HCT116 (cell line): ENCODE results near the gene IFNLR1. TPM values are rescaled to one million over a fixed set of nuclear protein-coding genes. Genes with fewer than 3 reads are reported as not detected.

Experiments
- ATAC-seq: fragments of 200-7000 bp; cut with Tn5 transposase; 2 replicates; pipeline ENCODE4 v1.9.1; 2020; ENCODE audit warnings: mild to moderate bottlenecking, moderate library complexity
- BruUV-seq: library from RNA; stranded (reverse); fragments of 400-500 nt; replicated peaks from 2 replicates; lab custom pipeline; 2021; lab: Mats Ljungman, UMichigan
- CTCF ChIA-PET: fragments of 300-600 bp; sonication (Branson Sonifier 250); formaldehyde crosslinking; loops from one replicate; lab custom pipeline; 2021; ENCODE audit warnings: antibody characterized with exemption; lab: Charles Lee
- POLR2A ChIA-PET: fragments of 300-600, 350-600 bp; sonication (Branson Sonifier 250); formaldehyde crosslinking; loops from one replicate; lab custom pipeline; 2021; ENCODE audit warnings: antibody characterized with exemption; lab: Charles Lee
- RAD21 ChIA-PET, 2 experiments: fragments of 300-600 bp; sonication (Branson Sonifier 250); formaldehyde crosslinking; loops; one replicate each; lab custom pipeline; 2023; ENCODE audit warnings: low total read pairs in 2 of 2; ENCODE audit not compliant: uncharacterized antibody in 2 of 2, unreplicated experiment in 2 of 2, low non-redundant PET in 1 of 2; lab: Charles Lee
- DNase-seq: peaks from one replicate; pipeline ENCODE4 v3.0.0-alpha.2; 2010; ENCODE audit warnings: low read depth, low spot score
- H2AFZ ChIP-seq: fragments of 200-600 bp; shearing (Covaris generic), sonication (generic); 2 replicates; pipeline ENCODE4 v1.6.1; 2017; ENCODE audit warnings: low read depth, mixed run types, mixed read lengths, antibody characterized with exemption, low read length; ENCODE audit not compliant: poor library complexity, severe bottlenecking
- H3K27ac ChIP-seq: 2 replicates; pipeline ENCODE4 v1.5.1; 2012; ENCODE audit warnings: low read depth, low read length
- H3K27me3 ChIP-seq: fragments of 200-600 bp; sonication (generic); 2 replicates; pipeline ENCODE4 v1.6.1; 2016; ENCODE audit warnings: mixed run types, low read length, mixed read lengths; ENCODE audit not compliant: insufficient read depth
- H3K36me3 ChIP-seq, 2 experiments: fragments of 200-500 bp in 1 of 2; fragments of 200-600 bp in 1 of 2; sonication (Bioruptor generic) in 1 of 2; sonication (generic) in 1 of 2; 2 replicates each; pipeline versions ENCODE4 v1.5.1 to v1.6.1; 2014 to 2016; ENCODE audit warnings: low read length in 2 of 2, inconsistent platforms in 1 of 2, mixed read lengths in 1 of 2, mixed run types in 1 of 2; ENCODE audit not compliant: insufficient read depth in 2 of 2, control insufficient read depth in 1 of 2
- H3K4me1 ChIP-seq, 2 experiments: fragments of 200-600 bp in 1 of 2; sonication (generic) in 1 of 2; 2 replicates each; pipeline versions ENCODE4 v1.5.1 to v1.6.1; 2012 to 2017; ENCODE audit warnings: low read length in 2 of 2, inconsistent platforms in 1 of 2, mild to moderate bottlenecking in 1 of 2, mixed read lengths in 1 of 2, mixed run types in 1 of 2, moderate library complexity in 1 of 2; ENCODE audit not compliant: insufficient read depth in 2 of 2, control insufficient read depth in 1 of 2
- H3K4me2 ChIP-seq: fragments of 200-600 bp; sonication (generic); 2 replicates; pipeline ENCODE4 v1.6.1; 2017; ENCODE audit warnings: mixed run types, low read length, mixed read lengths
- H3K4me3 ChIP-seq, 2 experiments: fragments of 200-600 bp in 1 of 2; sonication (generic) in 1 of 2; replicated peaks in 1 of 2; 2 replicates each; pipeline ENCODE4 v1.5.1; 2011 to 2016; ENCODE audit warnings: low read length in 2 of 2, control low read depth in 1 of 2, low read depth in 1 of 2, mild to moderate bottlenecking in 1 of 2, mixed read lengths in 1 of 2, mixed run types in 1 of 2
- H3K79me2 ChIP-seq: fragments of 200-600 bp; sonication (generic); 2 replicates; pipeline ENCODE4 v1.6.1; 2017; ENCODE audit warnings: mild to moderate bottlenecking, mixed run types, low read length, moderate library complexity, mixed read lengths; ENCODE audit not compliant: insufficient read depth
- H3K9ac ChIP-seq: fragments of 200-600 bp; sonication (generic); 2 replicates; pipeline ENCODE4 v1.6.1; 2016; ENCODE audit warnings: low read length, mixed read lengths
- H3K9me2 ChIP-seq: fragments of 200-600 bp; sonication (generic), shearing (Covaris generic); 2 replicates; pipeline ENCODE4 v1.6.1; 2017; ENCODE audit warnings: mixed run types, mild to moderate bottlenecking, moderate library complexity; ENCODE audit not compliant: insufficient read depth
- H3K9me3 ChIP-seq, 2 experiments: fragments of 200-500 bp in 1 of 2; fragments of 200-600 bp in 1 of 2; sonication (Bioruptor generic) in 1 of 2; sonication (generic) in 1 of 2; 2 replicates each; pipeline ENCODE4 v1.6.1; 2014 to 2017; ENCODE audit warnings: low read length in 2 of 2, mixed read lengths in 2 of 2, inconsistent platforms in 1 of 2, low read depth in 1 of 2, mild to moderate bottlenecking in 1 of 2, mixed run types in 1 of 2, moderate library complexity in 1 of 2; ENCODE audit not compliant: control insufficient read depth in 1 of 2, insufficient read depth in 1 of 2
- H4K20me1 ChIP-seq: fragments of 200-600 bp; sonication (generic), shearing (Covaris generic); 2 replicates; pipeline ENCODE4 v1.6.1; 2017; ENCODE audit warnings: mixed run types, mild to moderate bottlenecking, moderate library complexity; ENCODE audit not compliant: insufficient read depth
- ATF3 ChIP-seq: IDR thresholded peaks from 2 replicates; pipeline ENCODE4 v1.6.1; 2012
- EGR1 ChIP-seq: IDR thresholded peaks from 2 replicates; pipeline ENCODE4 v1.6.1; 2012; ENCODE audit warnings: low read depth
- ELF1 ChIP-seq: IDR thresholded peaks from 2 replicates; pipeline ENCODE4 v1.6.1; 2012; ENCODE audit warnings: low read depth, borderline replicate concordance
- EZH2 ChIP-seq: fragments of 200-600 bp; sonication (generic); IDR thresholded peaks from 2 replicates; pipeline ENCODE4 v1.6.1; 2017; ENCODE audit warnings: antibody characterized with exemption, mixed run types
- FOSL1 ChIP-seq: IDR thresholded peaks from 2 replicates; pipeline ENCODE4 v1.6.1; 2012; ENCODE audit warnings: low read depth
- POLR2A ChIP-seq: IDR thresholded peaks from 2 replicates; pipeline ENCODE4 v1.7.0; 2011; ENCODE audit warnings: borderline replicate concordance; ENCODE audit not compliant: insufficient read depth, insufficient read length; ENCODE audit errors: extremely low read depth
- RAD21 ChIP-seq: IDR thresholded peaks from 2 replicates; pipeline ENCODE4 v1.6.1; 2012; ENCODE audit warnings: low read depth, mild to moderate bottlenecking
- REST ChIP-seq: IDR thresholded peaks from 2 replicates; pipeline ENCODE4 v1.6.1; 2012; ENCODE audit warnings: low read depth
- SIN3A ChIP-seq: IDR thresholded peaks from 2 replicates; pipeline ENCODE4 v1.6.1; 2012; ENCODE audit warnings: low read depth
- SRF ChIP-seq: IDR thresholded peaks from 2 replicates; pipeline ENCODE4 v1.6.1; 2012; ENCODE audit warnings: low read depth
- TCF7L2 ChIP-seq: IDR thresholded peaks from 2 replicates; pipeline ENCODE4 v1.7.0; 2011; ENCODE audit warnings: borderline replicate concordance, inconsistent platforms; ENCODE audit not compliant: insufficient read depth, insufficient read length; ENCODE audit errors: extremely low read depth
- ZBTB33 ChIP-seq: IDR thresholded peaks from 2 replicates; pipeline ENCODE4 v1.6.1; 2011; ENCODE audit warnings: mild to moderate bottlenecking, low read length, moderate library complexity; ENCODE audit not compliant: insufficient replicate concordance; ENCODE audit errors: extremely low read depth
- ZNF274 ChIP-seq: fragments of 200-500 bp; sonication (Bioruptor generic); IDR thresholded peaks from 2 replicates; pipeline ENCODE4 v1.6.1; 2014; ENCODE audit warnings: mild to moderate bottlenecking, low read depth, low read length, inconsistent platforms
- intact Hi-C: fragments of 100-400 bp; cut with micrococcal nuclease; formaldehyde crosslinking; loops from 2 replicates; pipeline ENCODE4 v1.10.0; 2022
- total RNA-seq: library from RNA; stranded (reverse); gene quantifications from one replicate; pipeline ENCODE4 v1.2.1, GENCODE V29; 2021; ENCODE audit not compliant: unreplicated experiment
- TF ChIP-seq, protein P1 (sequence below): IDR thresholded peaks from 2 replicates; pipeline ENCODE4 v1.6.1; 2012

IFNLR1 gene
- total RNA-seq, 1 experiment from 2014 or later = 7.6 TPM

DNA sequence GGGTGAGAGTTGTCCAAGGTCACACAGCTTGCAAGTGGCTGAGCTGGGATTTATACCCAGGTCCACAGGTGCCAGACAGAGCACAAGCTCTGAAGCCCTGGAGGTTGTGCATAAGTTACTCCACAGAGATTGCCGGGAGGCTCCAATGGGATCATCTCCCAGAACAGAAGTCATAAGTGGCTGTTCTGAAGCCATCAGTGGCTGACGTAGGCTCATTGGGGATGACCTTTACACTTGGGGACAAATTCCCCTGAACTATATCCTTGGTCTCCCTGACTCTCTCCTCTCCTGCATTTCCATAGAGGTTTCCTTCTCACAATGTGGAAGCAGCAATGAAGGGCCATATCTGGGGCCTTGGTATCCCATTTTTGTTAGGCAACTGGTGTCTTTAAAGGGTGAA lies 37.0 kb upstream of the IFNLR1 start:
- no peaks in the 10 kb centered on the region for H3K79me2 ChIP-seq
- no TSS peak for BruUV-seq
- H3K9me3 ChIP-seq = no peaks in the 10 kb centered on the region
- H2AFZ ChIP-seq = no peak overlapping the region
- ChIA-PET RAD21 (no interaction called here), CTCF (no interaction called here), POLR2A (no interaction called here)
- H3K4me1 ChIP-seq = no peaks in the 10 kb centered on the region
- no peak overlapping the region for H3K27ac ChIP-seq
- no peak for TF ChIP-seq FOSL1
- TF ChIP-seq ATF3 = no peak
- TF ChIP-seq SRF = no peak
- TF ChIP-seq EGR1 = no peak
- no peak for TF ChIP-seq EZH2
- TF ChIP-seq REST = no peak
- TF ChIP-seq ZNF274 = no peak
- TF ChIP-seq RAD21 = no peak
- no peak for TF ChIP-seq TCF7L2
- TF ChIP-seq SIN3A = no peak
- TF ChIP-seq ELF1 = no peak
- TF ChIP-seq, protein P1, sequence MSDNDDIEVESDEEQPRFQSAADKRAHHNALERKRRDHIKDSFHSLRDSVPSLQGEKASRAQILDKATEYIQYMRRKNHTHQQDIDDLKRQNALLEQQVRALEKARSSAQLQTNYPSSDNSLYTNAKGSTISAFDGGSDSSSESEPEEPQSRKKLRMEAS = no peak
- no peak for TF ChIP-seq ZBTB33
- TF ChIP-seq POLR2A = no peak
- no peaks in the 10 kb centered on the region for H4K20me1 ChIP-seq
- DNase-seq (no peak), ATAC-seq (no peak)
- H3K36me3 ChIP-seq = no peaks in the 10 kb centered on the region
- H3K4me2 ChIP-seq = no peak overlapping the region
- no peaks in the 10 kb centered on the region for H3K27me3 ChIP-seq
- intact Hi-C loops = no loop called here
- H3K9me2 ChIP-seq = no peaks in the 10 kb centered on the region
- no peak overlapping the region for H3K4me3 ChIP-seq
- no peak overlapping the region for H3K9ac ChIP-seq
